Endothelial cell of coronary artery (primary cell): ENCODE data around the gene CRYGD. TPM values are rescaled to one million over a fixed set of nuclear protein-coding genes. Genes with fewer than 3 reads are reported as not detected.

Experiments used
- total RNA-seq: library from RNA; depleted of rRNA; stranded (reverse); fragments of >200 nt; gene quantifications from 2 replicates; pipeline ENCODE4 v1.2.3, GENCODE V29; 2014

CRYGD gene
- not detected in 2 replicates for total RNA-seq

GRCh38 chr2:208124013-208124715 lies at the start of gene CRYGD:
CRYGD (minus strand) TSS chr2:208124524; CDS start chr2:208124473, 51 bp downstream.

GRCh38 chr2:208163489-208163888 lies 39.2 kb upstream of the CRYGD start, which contains the start of gene CRYGA:
CRYGA (minus strand) TSS chr2:208163589; CDS start chr2:208163556, 33 bp downstream.

GRCh38 chr2:208146006-208146405 lies 21.7 kb upstream of the CRYGD start, which contains the start of gene CRYGB:
CRYGB (minus strand) TSS chr2:208146158; CDS start chr2:208146120, 38 bp downstream.

GRCh38 chr2:208129744-208130711 lies 5.7 kb upstream of the CRYGD start, which contains the start of gene CRYGC:
CRYGC (minus strand) TSS chr2:208129828; CDS start chr2:208129792, 36 bp downstream.

Other genes starting within 250 kb of the CRYGD start
- gene PLEKHM3, start 99.0 kb downstream of the CRYGD start, total RNA-seq = 7.2 and 12.0 TPM in 2 replicates
- gene CRYGC, start 5.3 kb upstream of the CRYGD start, total RNA-seq = not detected in 2 replicates
- not detected in 2 replicates for gene CRYGB, start 21.6 kb upstream of the CRYGD start, total RNA-seq
- not detected in 2 replicates for gene CRYGA, start 39.1 kb upstream of the CRYGD start, total RNA-seq
- gene C2orf80, start 65.5 kb upstream of the CRYGD start, total RNA-seq = not detected in 2 replicates
- 68.9 and 83.4 TPM in 2 replicates for gene IDH1, start 130.5 kb upstream of the CRYGD start, total RNA-seq
- gene PIKFYVE, start 141.7 kb upstream of the CRYGD start, total RNA-seq = 21.1 and 26.3 TPM in 2 replicates